HepG2 (cell line): Measurements from ENCODE around the gene SP8. TPM values are rescaled to one million over a fixed set of nuclear protein-coding genes. Genes with fewer than 3 reads are reported as not detected.

ENCODE experiments used
- ATAC-seq: fragments of 200-7000 bp; cut with Tn5 transposase; 3 replicates; pipeline ENCODE4 v1.9.1; 2020; ENCODE audit warnings: mild to moderate bottlenecking, moderate library complexity
- BruUV-seq: library from RNA; stranded (reverse); fragments of 400-500 nt; replicated peaks from 2 replicates; lab custom pipeline; 2021; lab: Mats Ljungman, UMichigan
- CTCF ChIA-PET: fragments of 300-600 bp; formaldehyde crosslinking; extraction: SDS; loops from one replicate; lab custom pipeline; 2021; ENCODE audit warnings: low total read pairs, inconsistent platforms, low intra/inter-chr PET ratio; lab: Yijun Ruan, JAX
- POLR2A ChIA-PET: fragments of 350-600 bp; sonication (Branson Sonifier 250); formaldehyde crosslinking; loops from one replicate; lab custom pipeline; 2020; ENCODE audit warnings: antibody characterized with exemption, inconsistent platforms; lab: Yijun Ruan, JAX
- DNase-seq: peaks from one replicate; pipeline ENCODE4 v3.0.0-alpha.2; 2015; ENCODE audit warnings: low spot score
- FAIRE-seq: peaks from 3 replicates; lab custom pipeline; 2011; peaks lifted over from hg19 to GRCh38; lab: Jason Lieb, UNC
- H2AFZ ChIP-seq: one replicate; pipeline ENCODE4 v1.6.1; 2011; ENCODE audit warnings: low read length, inconsistent platforms
- H3K27ac ChIP-seq: fragments of 300-600 bp; 3 replicates; pipeline ENCODE4 v1.8.0; 2011; ENCODE audit warnings: mixed run types, mild to moderate bottlenecking, mixed read lengths, low read length, inconsistent platforms; ENCODE audit not compliant: insufficient read depth; ENCODE audit errors: extremely low read length
- H3K27me3 ChIP-seq, 2 experiments: fragments of 200-600 bp in 1 of 2; 2 replicates in 1 of 2; 3 replicates in 1 of 2; pipeline versions ENCODE4 v1.6.0 to v1.8.0; 2011; ENCODE audit warnings: low read length in 2 of 2, mild to moderate bottlenecking in 2 of 2, moderate library complexity in 2 of 2, inconsistent platforms in 1 of 2; ENCODE audit not compliant: insufficient read depth in 2 of 2, control insufficient read depth in 1 of 2
- H3K36me3 ChIP-seq, 2 experiments: fragments of 200-600 bp in 1 of 2; replicated peaks in 1 of 2; 2 replicates in 1 of 2; 3 replicates in 1 of 2; pipeline versions ENCODE4 v1.5.1 to v1.8.0; 2011; ENCODE audit warnings: low read length in 2 of 2, inconsistent platforms in 1 of 2; ENCODE audit not compliant: insufficient read depth in 2 of 2, control insufficient read depth in 1 of 2
- H3K4me1 ChIP-seq: 2 replicates; pipeline ENCODE4 v1.5.1; 2012; ENCODE audit warnings: low read length, inconsistent platforms; ENCODE audit not compliant: insufficient read depth
- H3K4me2 ChIP-seq: 2 replicates; pipeline ENCODE4 v1.6.0; 2011; ENCODE audit warnings: low read depth, low read length, inconsistent platforms
- H3K4me3 ChIP-seq, 3 experiments: fragments of 200-600 bp in 1 of 3; sonication (generic), shearing (Covaris generic) in 1 of 3; replicated peaks in 1 of 3; 2 replicates each; pipeline ENCODE4 v1.5.1; 2011 to 2016; ENCODE audit warnings: low read length in 3 of 3, inconsistent platforms in 2 of 3, low read depth in 2 of 3, mild to moderate bottlenecking in 2 of 3, control low read depth in 1 of 3, mixed read lengths in 1 of 3; ENCODE audit not compliant: insufficient read depth in 1 of 3
- H3K79me2 ChIP-seq: one replicate; pipeline ENCODE4 v1.6.1; 2011; ENCODE audit warnings: low read length, inconsistent platforms; ENCODE audit not compliant: insufficient read depth
- H3K9ac ChIP-seq: 2 replicates; pipeline ENCODE4 v1.6.0; 2011; ENCODE audit warnings: mild to moderate bottlenecking, low read depth, low read length, inconsistent platforms; ENCODE audit not compliant: insufficient read depth
- H3K9me3 ChIP-seq: 2 replicates; pipeline ENCODE4 v1.5.1; 2012; ENCODE audit warnings: mild to moderate bottlenecking, low read length
- H4K20me1 ChIP-seq: 2 replicates; pipeline ENCODE4 v1.6.0; 2011; ENCODE audit warnings: inconsistent platforms, mild to moderate bottlenecking, low read length, moderate library complexity; ENCODE audit not compliant: insufficient read depth
- CBX2 ChIP-seq, 2 experiments: fragments of 200-600 bp in 1 of 2; sonication (generic); formaldehyde crosslinking in 1 of 2; IDR thresholded peaks; 2 replicates each; pipeline versions ENCODE4 v1.7.0 to v1.8.1; 2018 to 2022; ENCODE audit warnings: low read depth in 2 of 2, low read length in 1 of 2, mild to moderate bottlenecking in 1 of 2, missing genetic modification reagents in 1 of 2
- EZH2 ChIP-seq: conservative IDR thresholded peaks from 2 replicates; pipeline ENCODE4 v1.6.1; 2012; ENCODE audit warnings: mild to moderate bottlenecking, low read depth, low read length, moderate library complexity
- GLMP ChIP-seq: sonication (generic); formaldehyde crosslinking; IDR thresholded peaks from 2 replicates; pipeline ENCODE4 v1.9.0; 2021; ENCODE audit warnings: missing genetic modification reagents, mild to moderate bottlenecking, borderline replicate concordance
- KDM3A ChIP-seq: IDR thresholded peaks from 2 replicates; pipeline ENCODE4 v1.6.1; 2018; ENCODE audit warnings: low read depth, missing compliant biosample characterization
- MEIS1 ChIP-seq: sonication (generic); formaldehyde crosslinking; IDR thresholded peaks from 2 replicates; pipeline ENCODE4 v1.9.0; 2021; ENCODE audit warnings: mild to moderate bottlenecking, missing genetic modification reagents, moderate library complexity, borderline replicate concordance
- MYPOP ChIP-seq: sonication (generic); formaldehyde crosslinking; IDR thresholded peaks from 2 replicates; pipeline ENCODE4 v1.8.1; 2023; ENCODE audit warnings: mild to moderate bottlenecking, moderate library complexity, missing genetic modification reagents
- RARA ChIP-seq: IDR thresholded peaks from 2 replicates; pipeline ENCODE4 v1.6.1; 2016; ENCODE audit warnings: missing genetic modification reagents, missing compliant biosample characterization
- TRAFD1 ChIP-seq: sonication (generic); formaldehyde crosslinking; IDR thresholded peaks from 2 replicates; pipeline ENCODE4 v1.5.1; 2020; ENCODE audit warnings: missing genetic modification reagents, mild to moderate bottlenecking, borderline replicate concordance
- ZBTB42 ChIP-seq: sonication (generic); formaldehyde crosslinking; IDR thresholded peaks from 2 replicates; pipeline ENCODE4 v1.5.0; 2020; ENCODE audit warnings: mild to moderate bottlenecking, missing genetic modification reagents
- ZNF101 ChIP-seq: sonication (generic); formaldehyde crosslinking; IDR thresholded peaks from 2 replicates; pipeline ENCODE4 v1.4.0; 2020; ENCODE audit warnings: mild to moderate bottlenecking, low read depth, missing genetic modification reagents, borderline replicate concordance
- ZNF160 ChIP-seq: sonication (generic); formaldehyde crosslinking; IDR thresholded peaks from 2 replicates; pipeline ENCODE4 v1.8.0; 2022; ENCODE audit warnings: mild to moderate bottlenecking, inconsistent platforms, missing genetic modification reagents
- ZNF180 ChIP-seq: sonication (generic); formaldehyde crosslinking; IDR thresholded peaks from 2 replicates; pipeline ENCODE4 v1.4.0; 2020; ENCODE audit warnings: low read depth, missing genetic modification reagents, borderline replicate concordance
- ZNF501 ChIP-seq: sonication (generic); formaldehyde crosslinking; IDR thresholded peaks from 2 replicates; pipeline ENCODE4 v1.5.1; 2020; ENCODE audit warnings: mild to moderate bottlenecking, moderate library complexity, missing genetic modification reagents
- ZNF570 ChIP-seq: sonication (generic); formaldehyde crosslinking; IDR thresholded peaks from 2 replicates; pipeline ENCODE4 v1.4.0; 2020; ENCODE audit warnings: mild to moderate bottlenecking, missing genetic modification reagents, borderline replicate concordance
- ZNF782 ChIP-seq: sonication (generic); formaldehyde crosslinking; IDR thresholded peaks from 2 replicates; pipeline ENCODE4 v1.4.0; 2020; ENCODE audit warnings: missing genetic modification reagents, mild to moderate bottlenecking, borderline replicate concordance
- ZNF816 ChIP-seq: sonication (generic); formaldehyde crosslinking; IDR thresholded peaks from 2 replicates; pipeline ENCODE4 v1.8.0; 2022; ENCODE audit warnings: missing genetic modification reagents, mild to moderate bottlenecking, borderline replicate concordance
- WGBS: methylation state at CpG from one replicate; pipeline ENCODE4 v1.1.6; 2017; ENCODE audit warnings: low lambda C conversion rate; 5-methylcytosine and 5-hydroxymethylcytosine counted together
- in situ Hi-C: cut with HindIII; loops from 2 replicates; pipeline ENCODE4 v1.10.0; 2017; ENCODE audit warnings: low pct_unique_long_range_greater_than_20kb; ENCODE audit not compliant: extremely low pct_ligation_motif_present
- intact Hi-C: fragments of 100-400 bp; cut with micrococcal nuclease; formaldehyde crosslinking; loops from one replicate; pipeline ENCODE4 v1.10.0; 2022; ENCODE audit not compliant: unreplicated experiment
- polyA plus RNA-seq, 8 experiments: library from polyadenylated mRNA; depleted of rRNA in 3 of 8; stranded (reverse) in 7 of 8; unstranded in 1 of 8; fragments of >200 nt; fragmentation: Illumina TruSeq in 4 of 8; extraction: Trizol in 4 of 8; gene quantifications; 2 replicates each; pipeline versions ENCODE4 v1.2.1 to v1.2.3, GENCODE V29; 2011 to 2016; ENCODE audit warnings: low read depth in 4 of 8, missing spikeins in 1 of 8, mixed read lengths in 1 of 8; ENCODE audit not compliant: insufficient read depth in 1 of 8
- total RNA-seq, 5 experiments: library from RNA; depleted of rRNA; stranded (reverse); fragments of >200 nt; fragmentation: Illumina TruSeq; extraction: Trizol; gene quantifications; 2 replicates each; pipeline ENCODE4 v1.2.3, GENCODE V29; 2016; ENCODE audit warnings: low read depth in 1 of 5
- TF ChIP-seq, protein P1 (sequence below): sonication (generic); formaldehyde crosslinking; IDR thresholded peaks from 2 replicates; pipeline ENCODE4 v1.4.0; 2020; ENCODE audit warnings: mild to moderate bottlenecking, missing genetic modification reagents

Gene SP8
- total and polyA plus RNA-seq, 2 of the 13 experiments (the other 11 are each of a cell fraction or from before 2014, with no cell fraction given) = not detected

DNA sequence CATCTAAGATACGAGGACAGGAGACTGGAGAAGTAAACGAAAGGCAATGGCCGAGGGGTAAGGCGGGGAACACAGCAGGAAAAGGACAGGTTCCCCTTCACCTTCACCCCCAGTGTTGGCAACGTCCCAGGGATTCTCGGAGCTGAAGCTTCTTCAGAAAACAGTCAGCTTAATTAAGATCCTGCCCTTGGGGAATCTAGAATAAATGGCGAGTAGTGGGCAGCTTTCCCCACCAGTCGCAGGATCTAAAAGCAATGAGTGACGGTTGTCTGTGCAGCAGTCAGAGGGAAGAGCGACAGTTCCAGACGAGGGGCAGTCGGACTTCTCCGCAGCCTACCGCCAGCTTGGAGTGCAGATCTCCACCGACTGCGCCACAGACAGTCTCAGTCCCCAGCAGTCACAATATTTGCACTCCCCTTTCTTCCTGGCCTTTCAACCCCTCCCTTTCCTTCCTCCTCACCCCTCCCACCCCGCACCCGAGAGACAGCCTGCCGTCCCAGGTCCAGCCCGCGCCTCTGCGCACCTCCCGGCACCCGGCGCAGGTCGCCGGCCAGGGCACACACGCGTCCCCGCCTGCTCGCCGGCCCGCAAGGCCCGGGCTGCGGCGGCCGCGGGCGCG lies 10.9 kb upstream of the SP8 start:
- CTCF ChIA-PET = no interaction called here
- intact Hi-C loops (no loop called here), in situ Hi-C loops (loop anchor here (25.0 kb wide), 1 partner anchor 715 kb away; no protein-coding TSS in a partner anchor)
- Histone ChIP-seq H3K36me3 (no peaks in the 10 kb centered on the region), H2AFZ (no peak overlapping the region), H3K79me2 (no peaks in the 10 kb centered on the region), H3K4me1 (peaks cover 8% of the 10 kb centered on the region), H4K20me1 (no peaks in the 10 kb centered on the region), H3K4me2 (peak overlapping the region; percentile 72), H3K9me3 (no peaks in the 10 kb centered on the region), H3K9ac (no peak overlapping the region), H3K27me3 (peaks cover 5 to 52% of the 10 kb centered on the region in 2 experiments; a peak in 4 of 5 replicates), H3K27ac (no peak overlapping the region), H3K4me3 (peak overlapping the region; percentile 26 to 66 (median 55); a peak in 4 of 6 replicates)
- ATAC-seq (peak; percentile 75), DNase-seq (no peak), FAIRE-seq (no peak)
- under 1% methylated on average over 30 of the region's 40 CpGs for WGBS
- BruUV-seq = no TSS peak
- POLR2A ChIA-PET = no interaction called here
- peak; percentile 76 for TF ChIP-seq EZH2
- TF ChIP-seq ZNF160 (CRISPR knock-in tag) = no peak
- TF ChIP-seq, protein P1, sequence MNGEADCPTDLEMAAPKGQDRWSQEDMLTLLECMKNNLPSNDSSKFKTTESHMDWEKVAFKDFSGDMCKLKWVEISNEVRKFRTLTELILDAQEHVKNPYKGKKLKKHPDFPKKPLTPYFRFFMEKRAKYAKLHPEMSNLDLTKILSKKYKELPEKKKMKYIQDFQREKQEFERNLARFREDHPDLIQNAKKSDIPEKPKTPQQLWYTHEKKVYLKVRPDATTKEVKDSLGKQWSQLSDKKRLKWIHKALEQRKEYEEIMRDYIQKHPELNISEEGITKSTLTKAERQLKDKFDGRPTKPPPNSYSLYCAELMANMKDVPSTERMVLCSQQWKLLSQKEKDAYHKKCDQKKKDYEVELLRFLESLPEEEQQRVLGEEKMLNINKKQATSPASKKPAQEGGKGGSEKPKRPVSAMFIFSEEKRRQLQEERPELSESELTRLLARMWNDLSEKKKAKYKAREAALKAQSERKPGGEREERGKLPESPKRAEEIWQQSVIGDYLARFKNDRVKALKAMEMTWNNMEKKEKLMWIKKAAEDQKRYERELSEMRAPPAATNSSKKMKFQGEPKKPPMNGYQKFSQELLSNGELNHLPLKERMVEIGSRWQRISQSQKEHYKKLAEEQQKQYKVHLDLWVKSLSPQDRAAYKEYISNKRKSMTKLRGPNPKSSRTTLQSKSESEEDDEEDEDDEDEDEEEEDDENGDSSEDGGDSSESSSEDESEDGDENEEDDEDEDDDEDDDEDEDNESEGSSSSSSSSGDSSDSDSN = peak; percentile 27; the same call in 1 of the 2 replicates
- TF ChIP-seq ZNF816 = no peak
- TF ChIP-seq ZNF570 = no peak
- no peak for TF ChIP-seq ZBTB42
- no peak for TF ChIP-seq TRAFD1 (CRISPR knock-in tag)
- peak; percentile 51; the same call in 1 of the 2 replicates for TF ChIP-seq MYPOP (CRISPR knock-in tag)
- no peak for TF ChIP-seq KDM3A (CRISPR knock-in tag)
- no peak for TF ChIP-seq ZNF782
- no peak for TF ChIP-seq MEIS1 (CRISPR knock-in tag)
- no peak for TF ChIP-seq GLMP (CRISPR knock-in tag)
- TF ChIP-seq ZNF501 = no peak
- no peak for TF ChIP-seq RARA (CRISPR knock-in tag)
- no peak for TF ChIP-seq ZNF101 (CRISPR knock-in tag)
- no peak for TF ChIP-seq ZNF180 (CRISPR knock-in tag)
- TF ChIP-seq CBX2 (IDR thresholded peaks at IDR 0.05; ENCODE audit: low read depth, low read length) = 0 out of 2 replicates have a peak, but pooled peaks have one; percentile 1
- TF ChIP-seq CBX2 (CRISPR knock-in tag; IDR thresholded peaks at IDR 0.05; ENCODE audit: low read depth) = 0 out of 2 replicates have a peak, but pooled peaks have one; percentile 56
